ENCODE measurements around the gene TUBD1. TPM values are rescaled to one million over a fixed set of nuclear protein-coding genes. Genes with fewer than 3 reads are reported as not detected.
A peak's percentile ranks its signal among the peaks of the same experiment; 100 is the strongest.
"Not testable (repeated sequence)": the region's sequence is repeated elsewhere in the genome, so short reads cannot be mapped to it uniquely, and the experiment has no call there.

Gene TUBD1
- 10 to 100 TPM; 15.5 to 24.2 (median 21.4) TPM for polyA plus RNA-seq (ENCODE audit: insufficient read length in 3 of 3)
- long read RNA-seq, donor 1, partial matches to known transcripts, result 0 of 2 reads
- long read RNA-seq, donor 1, other reads (novel, unspliced or antisense), result 0 of 2 reads
- long read RNA-seq, donor 2, partial matches to known transcripts, result 0 of 3 reads
- long read RNA-seq, donor 2, other reads (novel, unspliced or antisense), result 0 of 3 reads
- long read RNA-seq, donor 3, partial matches to known transcripts, result 0 of 4 reads
- long read RNA-seq, donor 3, other reads (novel, unspliced or antisense), result 0 of 4 reads
- long read RNA-seq, donor 4, partial matches to known transcripts, result 0 of 2 reads
- long read RNA-seq, donor 4, other reads (novel, unspliced or antisense), result 0 of 2 reads
- long read RNA-seq, donor 5, partial matches to known transcripts, result 0 of 2 reads
- long read RNA-seq, donor 5, other reads (novel, unspliced or antisense), result 0 of 2 reads
- long read RNA-seq, donor 6, partial matches to known transcripts, result 26 of 27 reads
- long read RNA-seq, donor 6, other reads (novel, unspliced or antisense), result 0 of 27 reads
- long read RNA-seq, donor 7, partial matches to known transcripts, result 10 of 14 reads
- long read RNA-seq, donor 7, other reads (novel, unspliced or antisense), result 0 of 14 reads
- long read RNA-seq, donor 8, partial matches to known transcripts, result 0 of 1 reads
- long read RNA-seq, donor 8, other reads (novel, unspliced or antisense), result 0 of 1 reads
- long read RNA-seq, donor 9, partial matches to known transcripts, result 0 of 1 reads
- long read RNA-seq, donor 9, other reads (novel, unspliced or antisense), result 0 of 1 reads
- long read RNA-seq, donor 10, partial matches to known transcripts, result 0 of 3 reads
- long read RNA-seq, donor 10, other reads (novel, unspliced or antisense), result 0 of 3 reads
- long read RNA-seq, donor 11, result 0 reads
- long read RNA-seq, donor 12, transcript TUBD1-201 (9 exons, 2,490 nt), result major isoform, 5 of 5 reads
- long read RNA-seq, donor 12, partial matches to known transcripts, result 0 of 5 reads
- long read RNA-seq, donor 12, other reads (novel, unspliced or antisense), result 0 of 5 reads
- long read RNA-seq, donor 13, partial matches to known transcripts, result 0 of 2 reads
- long read RNA-seq, donor 13, other reads (novel, unspliced or antisense), result 0 of 2 reads
- long read RNA-seq, donor 14, result 0 reads
- long read RNA-seq, donor 15, result 0 reads
- long read RNA-seq, donor 16, partial matches to known transcripts, result 0 of 2 reads
- long read RNA-seq, donor 16, other reads (novel, unspliced or antisense), result 0 of 2 reads

- DNase-seq, result peak; percentile 99
These were observed at the start of gene TUBD1, which contains the start of gene RPS6KB1 for GRCh38 chr17:59892924-59893675. Gene TUBD1, minus strand, starts transcription at chr17:59892943. Its CDS starts 1,941 bp downstream, at chr17:59891002. Gene RPS6KB1, plus strand, starts transcription at chr17:59893121. Its CDS starts 64 bp downstream, at chr17:59893185.

- DNase-seq, result no peak
These were observed 48.4 kb upstream of the TUBD1 start for GRCh38 chr17:59941131-59941530.

GRCh38 chr17:59940697-59941096, 48.0 kb upstream of the TUBD1 start:
- DNase-seq, result not testable (repeated sequence)

GRCh38 chr17:59933317-59933716, 40.6 kb upstream of the TUBD1 start:
- DNase-seq, result not testable (repeated sequence)

- DNase-seq, result not testable (repeated sequence)
These were observed 38.0 kb upstream of the TUBD1 start for GRCh38 chr17:59930768-59931167.

- not testable (repeated sequence) for DNase-seq
These were observed 37.4 kb upstream of the TUBD1 start for GRCh38 chr17:59930121-59930520.

- DNase-seq, result not testable (repeated sequence)
These were observed 27.9 kb upstream of the TUBD1 start for GRCh38 chr17:59920637-59921036.

- DNase-seq, result no peak
These were observed 23.7 kb upstream of the TUBD1 start for GRCh38 chr17:59916446-59916845.

- DNase-seq, result peak; percentile 34
These were observed 21.6 kb upstream of the TUBD1 start for GRCh38 chr17:59914274-59914854.

GRCh38 chr17:59907467-59907866, 14.7 kb upstream of the TUBD1 start:
- no peak for DNase-seq

GRCh38 chr17:59903455-59903854, 10.7 kb upstream of the TUBD1 start:
- no peak for DNase-seq

- DNase-seq, result no peak
These were observed 8.9 kb upstream of the TUBD1 start for GRCh38 chr17:59901604-59902003.

GRCh38 chr17:59899099-59899498, 6.4 kb upstream of the TUBD1 start:
- no peak for DNase-seq

- no peak for DNase-seq
These were observed 4.3 kb upstream of the TUBD1 start for GRCh38 chr17:59897090-59897489.

- peak; percentile 56 for DNase-seq
These were observed 945 bp upstream of the TUBD1 start for GRCh38 chr17:59893676-59894100.

GRCh38 chr17:59892251-59892923, 356 bp downstream of the TUBD1 start:
- DNase-seq, result peak; percentile 7

GRCh38 chr17:59890720-59891119, 2.0 kb downstream of the TUBD1 start:
- DNase-seq, result no peak

- no peak for DNase-seq
These were observed 4.5 kb downstream of the TUBD1 start for GRCh38 chr17:59888145-59888750.

- DNase-seq, result no peak
These were observed 7.9 kb downstream of the TUBD1 start for GRCh38 chr17:59884861-59885260.
